ENCODE measurements around the gene KCNQ5. TPM values are rescaled to one million over a fixed set of nuclear protein-coding genes. Genes with fewer than 3 reads are reported as not detected.

The KCNQ5 gene
- total RNA-seq, 4 donors from 2014 or later, result 0.14 to 1.2 (median 0.48) TPM; not detected in 1

GRCh38 chr6:72863131-72863530 is 241.3 kb downstream of the KCNQ5 start:
- H3K27ac ChIP-seq, result no peak overlapping the region
- intact Hi-C loops (cut with DNase I; ENCODE audit: low total_unique reads), result no loop called here
- DNase-seq, result no peak
- no peak overlapping the region for H3K4me3 ChIP-seq
- TF ChIP-seq POLR2A (IDR thresholded peaks at IDR 0.05) (no peak), EP300 (IDR thresholded peaks at IDR 0.05; ENCODE audit: low read depth) (no peak), CTCF (IDR thresholded peaks at IDR 0.05) (no peak), POLR2AphosphoS5 (IDR thresholded peaks at IDR 0.05) (no peak)
- no peaks in the 10 kb centered on the region for H3K36me3 ChIP-seq
- WGBS, 2 donors (ENCODE audit: low coverage in 1 of 2), result 18 to 26% methylated on average over 1 of the region's 1 CpG
- no peaks in the 10 kb centered on the region for H3K9me3 ChIP-seq
- no peaks in the 10 kb centered on the region for H3K27me3 ChIP-seq
- in situ Hi-C loops (cut with MboI; ENCODE audit: low pct_ligation_motif_present in 1 of 4, low pct_unique_long_range_greater_than_20kb in 1 of 4, low sequenced_read_pairs in 3 of 4), result no loop called here
- peaks cover 0 to 12% (median 0%) of the 10 kb centered on the region in 4 donors for H3K4me1 ChIP-seq

- DNase-seq, result no peak
- H3K27me3 ChIP-seq, result no peaks in the 10 kb centered on the region
- in situ Hi-C loops (cut with MboI; ENCODE audit: low pct_ligation_motif_present in 1 of 4, low pct_unique_long_range_greater_than_20kb in 1 of 4, low sequenced_read_pairs in 3 of 4), result no loop called here
- no peaks in the 10 kb centered on the region for H3K36me3 ChIP-seq
- WGBS, 2 donors (ENCODE audit: low coverage in 1 of 2), result 40 to 62% methylated on average over 1 of the region's 1 CpG
- intact Hi-C loops (cut with DNase I; ENCODE audit: low total_unique reads), result no loop called here
- no peaks in the 10 kb centered on the region for H3K9me3 ChIP-seq
- peaks cover 0 to 12% (median 0%) of the 10 kb centered on the region in 4 donors for H3K4me1 ChIP-seq
- H3K27ac ChIP-seq, result no peak overlapping the region
- TF ChIP-seq CTCF (IDR thresholded peaks at IDR 0.05) (no peak), EP300 (IDR thresholded peaks at IDR 0.05; ENCODE audit: low read depth) (no peak), POLR2AphosphoS5 (IDR thresholded peaks at IDR 0.05) (no peak), POLR2A (IDR thresholded peaks at IDR 0.05) (no peak)
- no peak overlapping the region for H3K4me3 ChIP-seq
These were observed 242.4 kb downstream of the KCNQ5 start for GRCh38 chr6:72864236-72864635.

- intact Hi-C loops (cut with DNase I; ENCODE audit: low total_unique reads), result no loop called here
- in situ Hi-C loops (cut with MboI; ENCODE audit: low pct_ligation_motif_present in 1 of 4, low pct_unique_long_range_greater_than_20kb in 1 of 4, low sequenced_read_pairs in 3 of 4), result no loop called here
These were observed 242.9 kb downstream of the KCNQ5 start for GRCh38 chr6:72864799-72865198.

GRCh38 chr6:72865467-72865866 is 243.6 kb downstream of the KCNQ5 start:
- peaks cover 0 to 12% (median 0%) of the 10 kb centered on the region in 4 donors for H3K4me1 ChIP-seq
- 46 to 73% methylated on average over 2 of the region's 2 CpGs for WGBS, 2 donors (ENCODE audit: low coverage in 1 of 2)
- TF ChIP-seq CTCF (IDR thresholded peaks at IDR 0.05) (no peak), POLR2AphosphoS5 (IDR thresholded peaks at IDR 0.05) (no peak), POLR2A (IDR thresholded peaks at IDR 0.05) (no peak), EP300 (IDR thresholded peaks at IDR 0.05; ENCODE audit: low read depth) (no peak)
- intact Hi-C loops (cut with DNase I; ENCODE audit: low total_unique reads) (no loop called here), in situ Hi-C loops (cut with MboI; ENCODE audit: low pct_ligation_motif_present in 1 of 4, low pct_unique_long_range_greater_than_20kb in 1 of 4, low sequenced_read_pairs in 3 of 4) (no loop called here)
- no peak overlapping the region for H3K4me3 ChIP-seq
- no peaks in the 10 kb centered on the region for H3K36me3 ChIP-seq
- H3K27me3 ChIP-seq, result no peaks in the 10 kb centered on the region
- DNase-seq, result no peak
- no peak overlapping the region for H3K27ac ChIP-seq
- no peaks in the 10 kb centered on the region for H3K9me3 ChIP-seq

More at GRCh38 chr6:72864799-72865198, 242.9 kb downstream of the KCNQ5 start:
- H3K9me3 ChIP-seq, result no peaks in the 10 kb centered on the region
- no peak overlapping the region for H3K27ac ChIP-seq
- H3K4me3 ChIP-seq, result no peak overlapping the region
- H3K27me3 ChIP-seq, result no peaks in the 10 kb centered on the region
- H3K36me3 ChIP-seq, result no peaks in the 10 kb centered on the region
- no peak for DNase-seq
- peaks cover 0 to 12% (median 0%) of the 10 kb centered on the region in 4 donors for H3K4me1 ChIP-seq
- no peak for TF ChIP-seq CTCF (IDR thresholded peaks at IDR 0.05)
- TF ChIP-seq POLR2A (IDR thresholded peaks at IDR 0.05), result no peak
- TF ChIP-seq EP300 (IDR thresholded peaks at IDR 0.05; ENCODE audit: low read depth), result no peak
- TF ChIP-seq POLR2AphosphoS5 (IDR thresholded peaks at IDR 0.05), result no peak

Data from transverse colon (tissue), 4 donors.